NCI-H510A treated with DMSO at 0.1 percent for 48 hours (cell line): ENCODE results near the gene ANO3.
A peak's percentile ranks its signal among the peaks of the same experiment; 100 is the strongest.

Experiments
- DNase-seq: peaks from one replicate; lab custom pipeline; 2025; lab: John Stamatoyannopoulos, UW

ANO3 gene

GRCh38 chr11:26331911-26332571, at the start of gene ANO3:
ANO3 (plus strand) TSS chr11:26332130; CDS start chr11:26332276, 146 bp downstream.
- peak; percentile 78 for DNase-seq

- DNase-seq = peak; percentile 11
Observed at GRCh38 chr11:26283852-26284408, 48.0 kb upstream of the ANO3 start.

- DNase-seq = no peak
Observed at GRCh38 chr11:26285608-26286007, 46.3 kb upstream of the ANO3 start.

GRCh38 chr11:26286472-26287066, 45.4 kb upstream of the ANO3 start:
- peak; percentile 4 for DNase-seq

- DNase-seq = no peak
Observed at GRCh38 chr11:26287067-26287518, 44.8 kb upstream of the ANO3 start.

- peak; percentile 16 for DNase-seq
Observed at GRCh38 chr11:26297189-26297975, 34.5 kb upstream of the ANO3 start.

- peak; percentile 1 for DNase-seq
Observed at GRCh38 chr11:26316372-26316771, 15.6 kb upstream of the ANO3 start.

- peak; percentile 9 for DNase-seq
Observed at GRCh38 chr11:26319906-26320305, 12.0 kb upstream of the ANO3 start.

GRCh38 chr11:26321516-26321915, 10.4 kb upstream of the ANO3 start:
- DNase-seq = no peak

DNA sequence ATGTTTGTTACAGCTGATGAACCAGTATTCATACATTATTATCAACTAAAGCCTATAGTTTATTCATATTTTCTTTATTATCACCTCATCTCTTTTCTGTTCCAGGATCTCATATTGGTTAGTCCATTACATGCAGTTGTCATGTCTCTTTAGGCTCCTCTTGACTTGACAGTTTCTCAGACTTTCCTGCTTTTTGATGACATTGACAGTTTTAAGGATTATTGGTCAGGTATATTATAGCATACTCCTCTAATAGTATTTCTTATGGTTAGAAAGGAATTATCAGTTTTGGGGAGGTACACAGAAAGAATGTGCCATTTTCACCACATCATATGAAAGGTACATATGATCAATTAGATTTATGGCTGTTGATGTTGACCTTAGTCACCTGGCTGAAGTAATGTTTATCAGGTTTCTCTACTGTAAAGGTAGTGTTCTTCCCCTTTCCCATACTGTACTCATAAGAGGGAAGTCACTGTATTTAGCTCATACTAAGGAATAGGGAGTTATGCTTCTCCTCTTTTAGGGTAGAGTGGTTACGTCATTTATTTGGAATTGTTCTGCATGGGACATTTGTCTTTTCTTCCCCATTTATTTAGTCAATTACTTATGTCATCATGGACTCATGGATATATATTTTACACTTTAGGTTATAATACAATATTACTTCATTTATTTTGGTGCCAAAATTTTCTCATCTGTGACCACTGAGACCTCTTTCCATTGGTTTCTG, 9.4 kb upstream of the ANO3 start:
- no peak for DNase-seq

DNA sequence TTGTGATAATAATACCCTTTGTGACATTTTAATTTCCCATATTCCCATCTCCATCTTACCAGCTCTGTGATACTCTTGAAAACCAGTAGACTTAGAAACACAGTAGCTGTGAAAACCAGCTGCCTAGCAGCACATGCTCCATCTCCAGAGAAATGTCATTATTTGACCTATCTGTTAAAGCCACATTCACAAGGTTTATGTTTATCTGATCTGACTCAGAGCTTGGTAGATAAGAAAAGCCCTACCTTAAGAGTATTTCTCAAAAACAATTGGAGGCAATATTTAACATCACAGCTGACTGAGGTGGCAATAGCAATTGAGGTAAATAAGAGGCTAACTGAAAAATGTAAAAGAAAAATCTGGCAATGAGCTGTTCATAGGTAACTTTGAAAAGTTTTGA, 8.1 kb upstream of the ANO3 start:
- no peak for DNase-seq

- no peak for DNase-seq
Observed at GRCh38 chr11:26324270-26324669, 7.7 kb upstream of the ANO3 start.

DNA sequence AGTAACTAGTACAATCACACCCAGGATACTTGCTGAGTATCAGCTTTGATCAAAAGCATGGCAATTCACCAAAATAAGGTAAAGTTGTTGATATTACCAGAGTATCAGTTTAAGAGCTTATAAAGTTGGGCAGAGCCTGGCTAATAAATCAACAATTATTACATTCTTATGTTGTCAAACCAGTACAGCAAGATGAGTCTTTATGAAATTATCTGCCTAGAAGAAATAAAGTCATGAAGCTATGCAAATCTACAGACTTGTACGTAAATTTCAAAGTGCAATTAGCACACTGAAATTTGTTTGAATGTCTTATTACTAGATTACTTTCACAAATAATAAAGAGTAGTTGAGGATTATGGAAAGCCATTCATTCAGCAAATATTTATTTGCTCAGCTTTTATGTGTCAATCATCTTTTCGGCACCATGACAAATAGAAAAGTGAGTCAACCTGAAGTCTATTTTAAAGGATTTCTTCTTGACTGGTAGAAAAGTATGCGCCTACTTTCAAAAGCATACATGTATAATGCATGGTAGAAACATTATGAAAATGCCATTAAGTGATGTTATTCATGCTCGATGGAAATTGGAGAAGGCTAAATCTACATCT, 5.0 kb upstream of the ANO3 start:
- DNase-seq = no peak

GRCh38 chr11:26329206-26329605, 2.7 kb upstream of the ANO3 start:
- DNase-seq = no peak

DNA sequence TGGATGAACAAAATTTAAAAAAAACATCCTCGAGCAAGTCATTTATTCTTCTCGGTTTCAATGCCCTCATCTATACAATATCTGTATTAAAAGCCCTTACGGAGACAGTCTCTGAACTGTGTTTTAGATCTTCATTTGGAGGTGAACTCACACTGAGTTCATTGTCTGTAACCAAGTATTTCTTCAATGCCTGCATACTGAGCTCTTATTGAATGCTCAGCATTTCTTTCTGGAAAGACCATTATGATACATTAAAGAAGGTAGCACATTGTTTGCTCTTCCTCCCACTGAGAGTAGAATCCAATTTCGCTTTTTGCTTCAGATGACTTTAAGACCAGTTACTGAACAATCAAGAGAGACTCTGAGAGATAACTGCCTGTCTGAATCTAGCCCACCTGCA, 1.7 kb upstream of the ANO3 start:
- DNase-seq = no peak

- DNase-seq = no peak
Observed at GRCh38 chr11:26332572-26332915, 614 bp downstream of the ANO3 start.

- no peak for DNase-seq
Observed at GRCh38 chr11:26333906-26334305, 2.0 kb downstream of the ANO3 start.

GRCh38 chr11:26335903-26336302, 4.0 kb downstream of the ANO3 start:
- DNase-seq = no peak

GRCh38 chr11:26344647-26345046, 12.7 kb downstream of the ANO3 start:
- no peak for DNase-seq

GRCh38 chr11:26348776-26349175, 16.8 kb downstream of the ANO3 start:
- DNase-seq = no peak

DNA sequence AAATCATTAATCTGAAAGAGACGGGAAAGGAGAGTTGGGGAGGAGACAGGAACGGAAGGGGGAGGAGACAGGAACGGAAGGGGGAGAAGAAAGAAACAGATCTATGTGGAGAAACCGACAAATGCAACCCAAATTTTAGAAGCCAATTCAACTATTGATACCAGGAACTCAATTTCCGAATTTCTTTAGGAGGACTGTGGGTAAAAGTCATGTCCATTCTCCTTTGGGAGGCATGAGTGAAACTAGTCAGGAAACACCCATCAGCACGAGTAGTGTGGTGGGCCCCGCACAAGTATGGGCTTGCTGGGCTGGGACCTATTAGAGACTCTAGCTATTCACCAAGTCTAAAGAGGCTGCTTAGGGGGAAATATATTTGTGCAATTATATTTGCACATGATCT, 18.1 kb downstream of the ANO3 start:
- DNase-seq = no peak

DNA sequence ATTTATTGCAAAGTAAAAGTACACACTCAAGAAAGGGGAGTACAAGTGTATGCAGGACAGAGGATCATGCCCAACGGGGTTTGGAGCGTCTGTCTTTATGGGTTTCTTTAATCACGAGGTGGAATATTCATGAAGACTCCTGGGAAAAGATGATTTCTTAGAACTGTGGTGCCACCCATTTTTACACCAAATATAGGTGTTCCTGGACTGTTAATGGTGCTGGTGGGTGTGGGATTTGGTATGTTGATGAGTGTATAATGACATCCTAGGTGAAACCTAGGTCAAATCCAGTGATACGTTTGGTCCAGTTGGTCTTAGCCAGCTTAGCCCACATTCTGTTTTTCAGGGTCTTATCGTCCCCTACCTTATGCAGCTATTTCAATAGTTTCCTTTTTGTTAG, 21.1 kb downstream of the ANO3 start:
- DNase-seq = no peak
